Left lung (tissue), 10 donors: Measurements from ENCODE around the gene ADAMTS16. TPM values are rescaled to one million over a fixed set of nuclear protein-coding genes. Genes with fewer than 3 reads are reported as not detected.

Experiments
- ATAC-seq: fragments of 200-7000 bp; cut with Tn5 transposase; one replicate; pipeline ENCODE4 v1.9.1; 2020; ENCODE audit warnings: moderate library complexity
- DNase-seq, 4 donors: peaks; one replicate each; pipeline ENCODE4 v3.0.0-alpha.2; 2013 to 2020
- H3K27ac ChIP-seq, 2 donors: fragments of 200-600 bp; sonication (generic) in 1 of 2; one replicate each; pipeline versions ENCODE4 v1.5.0 to v1.8.0; 2020 to 2021
- H3K27me3 ChIP-seq, 2 donors: fragments of 200-600 bp; sonication (generic) in 1 of 2; one replicate each; pipeline versions ENCODE4 v1.5.0 to v1.8.0; 2020 to 2021
- H3K36me3 ChIP-seq, 2 donors: fragments of 200-600 bp; sonication (generic) in 1 of 2; one replicate each; pipeline versions ENCODE4 v1.5.0 to v1.8.0; 2020 to 2021
- H3K4me1 ChIP-seq, 2 donors: fragments of 200-600 bp; one replicate each; pipeline ENCODE4 v1.8.0; 2021
- H3K4me3 ChIP-seq, 2 donors: fragments of 200-600 bp; sonication (generic) in 1 of 2; one replicate each; pipeline versions ENCODE4 v1.5.0 to v1.8.0; 2020 to 2021; ENCODE audit warnings: mild to moderate bottlenecking in 1 of 2
- H3K9me3 ChIP-seq, 2 donors: fragments of 200-600 bp; sonication (generic) in 1 of 2; one replicate each; pipeline versions ENCODE4 v1.5.0 to v1.8.0; 2020 to 2021
- intact Hi-C, 2 donors: fragments of 100-400 bp; cut with DNase I; formaldehyde crosslinking; loops; one replicate each; pipeline versions ENCODE4 v1.11.2 to v1.14.2; 2022
- polyA plus RNA-seq, 6 donors: library from polyadenylated mRNA; unstranded; fragments of 120-200 nt; gene quantifications; one replicate each; pipeline ENCODE4 v1.2.1, GENCODE V29; 2013; ENCODE audit not compliant: insufficient read length in 6 of 6
- total RNA-seq, 2 donors: library from RNA; stranded (reverse); fragmentation: NEBNext Ultra II Directional; extraction: Animal tissue kit (Norgen Biotek cat#: 25700); gene quantifications; one replicate each; pipeline ENCODE4 v1.2.1, GENCODE V29; 2021
- TF ChIP-seq, protein P1 (sequence below), 2 donors: fragments of 200-600 bp; sonication (generic) in 1 of 2; IDR thresholded peaks; one replicate each; pipeline versions ENCODE4 v1.5.0 to v1.8.0; 2021; ENCODE audit warnings: antibody characterized with exemption in 2 of 2
- donor health status: DM: no; HTN: yes; CAD: no.
- donor health status: DM: no; HTN: no; CAD: no.

Gene ADAMTS16
- total and polyA plus RNA-seq, 8 donors: 0.29 to 28.7 (median 1.1) TPM

DNA sequence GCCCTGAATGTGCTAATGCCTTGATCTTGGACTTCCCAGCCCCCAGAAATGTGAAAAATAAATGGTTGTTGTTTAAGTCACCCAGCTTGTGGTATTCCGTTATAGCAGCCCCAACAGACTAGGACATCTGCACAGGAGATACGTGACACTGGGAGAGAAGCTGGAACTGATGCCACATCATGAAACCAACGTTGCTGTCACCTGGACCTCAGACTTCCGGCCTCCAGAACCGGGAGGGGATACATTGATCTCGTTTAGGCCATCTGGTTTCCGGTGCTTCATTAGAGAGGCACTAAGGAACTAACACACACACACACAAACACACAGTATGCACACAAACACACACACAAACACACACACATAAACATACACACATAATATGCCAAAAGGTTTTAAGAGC is 207.3 kb downstream of the ADAMTS16 start:
- TF ChIP-seq, protein P1, sequence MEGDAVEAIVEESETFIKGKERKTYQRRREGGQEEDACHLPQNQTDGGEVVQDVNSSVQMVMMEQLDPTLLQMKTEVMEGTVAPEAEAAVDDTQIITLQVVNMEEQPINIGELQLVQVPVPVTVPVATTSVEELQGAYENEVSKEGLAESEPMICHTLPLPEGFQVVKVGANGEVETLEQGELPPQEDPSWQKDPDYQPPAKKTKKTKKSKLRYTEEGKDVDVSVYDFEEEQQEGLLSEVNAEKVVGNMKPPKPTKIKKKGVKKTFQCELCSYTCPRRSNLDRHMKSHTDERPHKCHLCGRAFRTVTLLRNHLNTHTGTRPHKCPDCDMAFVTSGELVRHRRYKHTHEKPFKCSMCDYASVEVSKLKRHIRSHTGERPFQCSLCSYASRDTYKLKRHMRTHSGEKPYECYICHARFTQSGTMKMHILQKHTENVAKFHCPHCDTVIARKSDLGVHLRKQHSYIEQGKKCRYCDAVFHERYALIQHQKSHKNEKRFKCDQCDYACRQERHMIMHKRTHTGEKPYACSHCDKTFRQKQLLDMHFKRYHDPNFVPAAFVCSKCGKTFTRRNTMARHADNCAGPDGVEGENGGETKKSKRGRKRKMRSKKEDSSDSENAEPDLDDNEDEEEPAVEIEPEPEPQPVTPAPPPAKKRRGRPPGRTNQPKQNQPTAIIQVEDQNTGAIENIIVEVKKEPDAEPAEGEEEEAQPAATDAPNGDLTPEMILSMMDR (IDR thresholded peaks at IDR 0.05): no peak
- Histone ChIP-seq H3K9me3 (no peaks in the 10 kb centered on the region), H3K4me1 (peaks cover 0 to 3% of the 10 kb centered on the region in 2 donors), H3K27ac (no peak overlapping the region), H3K27me3 (no peaks in the 10 kb centered on the region), H3K4me3 (no peak overlapping the region), H3K36me3 (no peaks in the 10 kb centered on the region)
- ATAC-seq (no peak), DNase-seq (no peak)
- intact Hi-C loops: no loop called here

DNA sequence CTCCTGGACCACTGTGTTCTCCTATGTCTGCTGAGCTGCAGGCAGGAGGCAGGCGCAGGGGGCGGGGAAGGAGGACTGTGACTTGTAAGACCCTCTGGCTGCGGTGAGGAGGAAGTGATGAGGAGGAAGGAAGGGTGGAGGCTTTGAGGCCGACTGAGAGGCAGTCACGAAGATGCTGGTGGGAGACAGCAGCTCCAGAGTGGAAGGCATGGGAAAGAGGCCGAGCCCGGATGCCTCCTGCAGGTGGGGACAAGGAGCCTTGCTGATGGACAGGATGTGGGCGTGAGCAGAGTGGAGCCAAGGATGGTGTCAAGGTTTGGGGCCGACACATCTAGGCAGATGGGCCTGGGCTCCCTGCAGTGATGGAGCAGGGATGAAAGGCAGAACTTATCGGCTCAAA is 208.0 kb downstream of the ADAMTS16 start:
- H3K27me3 ChIP-seq: no peaks in the 10 kb centered on the region
- no peaks in the 10 kb centered on the region for H3K36me3 ChIP-seq
- H3K4me1 ChIP-seq: peaks cover 0 to 3% of the 10 kb centered on the region in 2 donors
- ATAC-seq: no peak
- no peaks in the 10 kb centered on the region for H3K9me3 ChIP-seq
- TF ChIP-seq, protein P1 (IDR thresholded peaks at IDR 0.05): no peak
- no peak overlapping the region for H3K4me3 ChIP-seq
- DNase-seq: no peak
- no peak overlapping the region for H3K27ac ChIP-seq
- intact Hi-C loops: no loop called here

DNA sequence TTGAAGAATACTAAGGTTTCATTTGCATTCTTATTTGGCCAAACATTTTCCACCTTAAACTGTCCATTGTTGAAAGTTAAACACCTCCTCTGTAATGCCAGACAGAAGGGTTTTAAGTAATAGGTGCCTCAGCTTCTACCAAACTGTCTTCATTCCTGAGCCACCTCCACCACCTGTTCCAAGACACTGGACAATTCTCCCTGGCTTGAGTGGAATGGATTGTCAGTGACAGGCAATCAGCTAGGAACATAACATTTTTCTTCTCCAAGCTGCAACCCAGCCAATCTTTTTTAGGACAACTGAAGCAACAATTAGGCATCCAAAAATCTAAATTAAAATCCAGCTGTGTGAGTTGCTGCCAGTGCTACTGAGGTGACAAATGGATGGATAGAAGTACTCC is 208.4 kb downstream of the ADAMTS16 start:
- H3K27me3 ChIP-seq: no peaks in the 10 kb centered on the region
- no peak overlapping the region for H3K4me3 ChIP-seq
- H3K9me3 ChIP-seq: no peaks in the 10 kb centered on the region
- H3K36me3 ChIP-seq: no peaks in the 10 kb centered on the region
- DNase-seq: no peak
- TF ChIP-seq, protein P1 (IDR thresholded peaks at IDR 0.05): no peak
- intact Hi-C loops: no loop called here
- no peak for ATAC-seq
- no peak overlapping the region for H3K27ac ChIP-seq
- peaks cover 0 to 3% of the 10 kb centered on the region in 2 donors for H3K4me1 ChIP-seq

DNA sequence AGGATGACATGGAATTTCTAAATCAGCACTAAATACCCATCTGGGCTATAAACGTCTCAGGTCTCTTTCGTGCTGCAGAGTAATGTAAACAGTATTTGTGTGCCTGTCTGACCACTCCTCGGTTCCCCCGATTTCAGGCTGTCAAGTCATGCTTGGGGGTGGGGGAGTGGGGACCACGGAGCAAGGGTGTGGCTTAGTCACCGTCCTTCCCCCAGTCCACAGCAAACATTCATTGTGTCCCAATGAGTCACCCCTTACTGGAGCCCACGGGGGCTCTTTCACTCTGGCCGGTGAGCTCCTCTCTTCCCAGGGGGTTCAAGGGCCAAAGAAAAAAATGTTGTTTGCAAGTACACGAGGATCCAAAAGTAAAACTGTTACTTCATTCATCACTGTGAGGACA is 210.0 kb downstream of the ADAMTS16 start:
- intact Hi-C loops: no loop called here
- H3K27me3 ChIP-seq: no peaks in the 10 kb centered on the region
- DNase-seq: no peak
- H3K4me1 ChIP-seq: no peaks in the 10 kb centered on the region
- H3K36me3 ChIP-seq: no peaks in the 10 kb centered on the region
- no peaks in the 10 kb centered on the region for H3K9me3 ChIP-seq
- ATAC-seq: no peak
- no peak overlapping the region for H3K4me3 ChIP-seq
- no peak overlapping the region for H3K27ac ChIP-seq
- TF ChIP-seq, protein P1 (IDR thresholded peaks at IDR 0.05): no peak

DNA sequence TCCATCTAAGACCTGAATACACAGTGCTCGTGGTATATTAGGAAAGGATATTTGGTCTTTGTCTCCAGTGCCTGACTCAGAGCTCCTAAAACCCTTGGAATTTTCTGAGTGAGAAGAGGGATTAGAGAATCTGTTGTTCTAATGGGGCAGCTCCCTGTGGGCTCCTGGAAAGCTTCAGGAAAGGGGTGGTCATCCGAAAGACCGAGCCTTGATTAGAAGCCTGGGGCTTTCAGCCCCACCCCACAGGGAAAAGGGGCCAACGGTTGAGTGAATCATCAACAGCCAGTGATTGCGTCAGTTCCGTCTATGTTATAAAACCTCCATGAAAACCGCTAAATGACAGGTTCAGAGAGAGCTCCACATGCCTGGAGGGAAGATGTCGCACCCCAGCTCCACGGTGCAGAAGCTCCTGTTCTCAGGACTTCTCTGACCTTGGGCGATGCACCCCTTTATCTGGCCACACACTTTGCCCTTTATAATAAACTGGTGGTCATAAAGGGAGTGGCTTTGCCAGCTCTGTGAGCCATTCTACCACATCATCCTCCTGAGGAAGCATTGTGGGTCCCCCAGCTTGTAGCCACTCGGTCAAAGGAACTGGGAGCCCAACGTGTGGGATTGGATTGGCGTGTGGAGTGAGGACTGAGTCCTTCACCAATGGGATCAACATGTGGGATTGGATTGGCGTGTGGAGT is 211.3 kb downstream of the ADAMTS16 start:
- Histone ChIP-seq H3K36me3 (no peaks in the 10 kb centered on the region), H3K4me1 (no peaks in the 10 kb centered on the region), H3K9me3 (no peaks in the 10 kb centered on the region), H3K27me3 (no peaks in the 10 kb centered on the region), H3K4me3 (no peak overlapping the region), H3K27ac (no peak overlapping the region)
- intact Hi-C loops: no loop called here
- TF ChIP-seq, protein P1 (IDR thresholded peaks at IDR 0.05): no peak
- no peak for DNase-seq
- ATAC-seq: no peak
